H9 (cell line): ENCODE results near the gene MATN1. TPM values are rescaled to one million over a fixed set of nuclear protein-coding genes. Genes with fewer than 3 reads are reported as not detected.

Source experiments
- DNase-seq: peaks from one replicate; pipeline ENCODE4 v3.0.0-alpha.2; 2017
- H2AFZ ChIP-seq: one replicate; pipeline ENCODE4 v1.6.1; 2013; ENCODE audit warnings: mild to moderate bottlenecking, low read length, control low read depth, moderate library complexity
- H2AK5ac ChIP-seq: 2 replicates; pipeline ENCODE4 v1.6.1; 2013; ENCODE audit warnings: low read length, control low read depth, mixed read lengths; ENCODE audit not compliant: insufficient read length
- H2BK120ac ChIP-seq: one replicate; pipeline ENCODE4 v1.6.1; 2013; ENCODE audit warnings: low read depth, mild to moderate bottlenecking, low read length, control low read depth, inconsistent platforms; ENCODE audit not compliant: poor library complexity, severe bottlenecking
- H2BK12ac ChIP-seq: 2 replicates; pipeline ENCODE4 v1.6.1; 2013; ENCODE audit warnings: low read length, control low read depth, mixed read lengths, low read depth; ENCODE audit not compliant: insufficient read length
- H2BK15ac ChIP-seq: 2 replicates; pipeline ENCODE4 v1.6.1; 2013; ENCODE audit warnings: low read depth, low read length, control low read depth
- H2BK20ac ChIP-seq: one replicate; pipeline ENCODE4 v1.6.1; 2013; ENCODE audit warnings: low read depth, mild to moderate bottlenecking, low read length, control low read depth, inconsistent platforms; ENCODE audit not compliant: poor library complexity, severe bottlenecking
- H2BK5ac ChIP-seq: 2 replicates; pipeline ENCODE4 v1.6.1; 2013; ENCODE audit warnings: low read length, control low read depth, mixed read lengths; ENCODE audit not compliant: insufficient read length
- H3K14ac ChIP-seq: 2 replicates; pipeline ENCODE4 v1.6.1; 2013; ENCODE audit warnings: low read length, control low read depth; ENCODE audit not compliant: insufficient read depth
- H3K18ac ChIP-seq: 2 replicates; pipeline ENCODE4 v1.6.1; 2013; ENCODE audit warnings: low read depth, mild to moderate bottlenecking, mixed read lengths, low read length, control low read depth; ENCODE audit not compliant: insufficient read length
- H3K23ac ChIP-seq: 2 replicates; pipeline ENCODE4 v1.6.1; 2013; ENCODE audit warnings: low read length, control low read depth, mixed read lengths, low read depth; ENCODE audit not compliant: insufficient read length
- H3K23me2 ChIP-seq: 2 replicates; pipeline ENCODE4 v1.6.1; 2013; ENCODE audit warnings: low read depth, mild to moderate bottlenecking, mixed read lengths, low read length, control low read depth; ENCODE audit not compliant: insufficient read length, poor library complexity, severe bottlenecking
- H3K27ac ChIP-seq: 2 replicates; pipeline ENCODE4 v1.5.1; 2013; ENCODE audit warnings: low read length, control low read depth, mixed read lengths, low read depth; ENCODE audit not compliant: insufficient read length
- H3K27me3 ChIP-seq: 2 replicates; pipeline ENCODE4 v1.6.1; 2013; ENCODE audit warnings: low read length, control low read depth, inconsistent platforms; ENCODE audit not compliant: insufficient read depth
- H3K4ac ChIP-seq: 2 replicates; pipeline ENCODE4 v1.6.1; 2013; ENCODE audit warnings: low read depth, mild to moderate bottlenecking, control low read depth, inconsistent platforms, low read length, moderate library complexity
- H3K4me1 ChIP-seq: 2 replicates; pipeline ENCODE4 v1.6.1; 2013; ENCODE audit warnings: low read length, control low read depth, inconsistent platforms; ENCODE audit not compliant: insufficient read depth
- H3K4me2 ChIP-seq: 2 replicates; pipeline ENCODE4 v1.6.1; 2013; ENCODE audit warnings: low read length, control low read depth, mixed read lengths; ENCODE audit not compliant: insufficient read length, insufficient read depth
- H3K56ac ChIP-seq: 2 replicates; pipeline ENCODE4 v1.6.1; 2013; ENCODE audit warnings: low read depth, mild to moderate bottlenecking, mixed read lengths, low read length, control low read depth; ENCODE audit not compliant: insufficient read length
- H3K79me1 ChIP-seq: 2 replicates; pipeline ENCODE4 v1.6.1; 2013; ENCODE audit warnings: low read depth, mild to moderate bottlenecking, moderate library complexity, low read length, control low read depth, inconsistent platforms; ENCODE audit not compliant: insufficient read depth, poor library complexity, severe bottlenecking
- H3K79me2 ChIP-seq: 2 replicates; pipeline ENCODE4 v1.6.1; 2013; ENCODE audit warnings: low read length, control low read depth, inconsistent platforms; ENCODE audit not compliant: insufficient read depth
- H3K9ac ChIP-seq: 2 replicates; pipeline ENCODE4 v1.6.1; 2013; ENCODE audit warnings: low read length, control low read depth, mixed read lengths; ENCODE audit not compliant: insufficient read length; ENCODE audit errors: extremely low read depth
- H3K9me3 ChIP-seq: one replicate; pipeline ENCODE4 v1.6.1; 2013; ENCODE audit warnings: low read depth, low read length, inconsistent platforms; ENCODE audit not compliant: control insufficient read depth
- H3T11ph ChIP-seq: one replicate; pipeline ENCODE4 v1.6.1; 2013; ENCODE audit warnings: mild to moderate bottlenecking, low read length, control low read depth, inconsistent platforms
- H4K20me1 ChIP-seq: one replicate; pipeline ENCODE4 v1.6.1; 2013; ENCODE audit not compliant: control insufficient read depth, insufficient read length, insufficient read depth
- H4K5ac ChIP-seq: 2 replicates; pipeline ENCODE4 v1.6.1; 2013; ENCODE audit warnings: low read depth, mild to moderate bottlenecking, mixed read lengths, low read length, control low read depth; ENCODE audit not compliant: insufficient read length
- H4K8ac ChIP-seq: replicated peaks from 2 replicates; pipeline ENCODE4 v1.6.1; 2013; ENCODE audit warnings: low read length, control low read depth, mixed read lengths, low read depth; ENCODE audit not compliant: insufficient read length
- H4K91ac ChIP-seq: 2 replicates; pipeline ENCODE4 v1.6.1; 2013; ENCODE audit warnings: low read depth, mild to moderate bottlenecking, moderate library complexity, mixed read lengths, low read length, control low read depth; ENCODE audit not compliant: insufficient read length
- H3K27ac Mint-ChIP-seq, 3 experiments: 2 replicates in 2 of 3; 3 replicates in 1 of 3; pipeline ENCODE4 v1.8.0; 2020 to 2021; ENCODE audit warnings: mixed read lengths in 3 of 3, mild to moderate bottlenecking in 1 of 3, moderate library complexity in 1 of 3
- H3K27me3 Mint-ChIP-seq: 2 replicates; pipeline ENCODE4 v1.8.0; 2021; ENCODE audit warnings: low read depth, mild to moderate bottlenecking, moderate library complexity, mixed read lengths
- H3K36me3 Mint-ChIP-seq, 3 experiments: 2 replicates in 2 of 3; 3 replicates in 1 of 3; pipeline ENCODE4 v1.8.0; 2020 to 2021; ENCODE audit warnings: low read depth in 3 of 3, mixed read lengths in 3 of 3; ENCODE audit not compliant: insufficient read depth in 1 of 3
- H3K4me1 Mint-ChIP-seq, 2 experiments: 2 replicates each; pipeline ENCODE4 v1.8.0; 2020; ENCODE audit warnings: mixed read lengths in 2 of 2
- H3K4me3 Mint-ChIP-seq, 2 experiments: 2 replicates in 1 of 2; 3 replicates in 1 of 2; pipeline ENCODE4 v1.8.0; 2020 to 2021; ENCODE audit warnings: mild to moderate bottlenecking in 2 of 2, mixed read lengths in 2 of 2, moderate library complexity in 1 of 2
- H3K9me3 Mint-ChIP-seq, 2 experiments: 2 replicates in 1 of 2; 3 replicates in 1 of 2; pipeline ENCODE4 v1.8.0; 2020; ENCODE audit warnings: mild to moderate bottlenecking in 2 of 2, mixed read lengths in 2 of 2, moderate library complexity in 1 of 2
- CTCF ChIP-seq: fragments of 200-600 bp; sonication (generic); conservative IDR thresholded peaks from 3 replicates; pipeline ENCODE4 v1.8.0; 2021; ENCODE audit warnings: antibody characterized with exemption, mild to moderate bottlenecking
- WGBS: extraction: QIAGEN DNeasy Blood & Tissue Kit; methylation state at CpG from one replicate; pipeline ENCODE4 v1.1.7; 2013; ENCODE audit warnings: missing lambda C conversion rate, low lambda C conversion rate, mixed read lengths; ENCODE audit not compliant: insufficient read length; ENCODE audit errors: extremely low coverage; 5-methylcytosine and 5-hydroxymethylcytosine counted together
- total RNA-seq: library from RNA; stranded (reverse); gene quantifications from 2 replicates; pipeline ENCODE4 v1.2.1, GENCODE V29; 2021

MATN1 gene
- total RNA-seq, 1 experiment from 2014 or later: not detected

GRCh38 chr1:30672661-30673060 is 50.7 kb downstream of the MATN1 start:
- no peaks in the 10 kb centered on the region for H3K4me1 ChIP-seq
- no CpG with 5 or more reads among the region's 1 CpG for WGBS
- H3K36me3 Mint-ChIP-seq: peaks cover 0 to 5% (median 3%) of the 10 kb centered on the region in 3 experiments; a peak in 1 of 7 replicates
- H3K9ac ChIP-seq: no peak overlapping the region
- H3K4ac ChIP-seq: no peak overlapping the region
- H3K9me3 ChIP-seq: no peaks in the 10 kb centered on the region
- TF ChIP-seq CTCF: no peak
- H4K91ac ChIP-seq: no peak overlapping the region
- no peak overlapping the region for H3K14ac ChIP-seq
- H2BK20ac ChIP-seq: no peak overlapping the region
- no peak overlapping the region for H4K8ac ChIP-seq
- no peak overlapping the region for H2BK15ac ChIP-seq
- no peaks in the 10 kb centered on the region for H3K27me3 ChIP-seq
- no peak overlapping the region for H2AFZ ChIP-seq
- peaks cover 6 to 7% of the 10 kb centered on the region in 2 experiments for H3K9me3 Mint-ChIP-seq
- H3K4me2 ChIP-seq: no peak overlapping the region
- H2BK120ac ChIP-seq: no peak overlapping the region
- H3K4me3 Mint-ChIP-seq: no peak overlapping the region
- no peak overlapping the region for H2BK12ac ChIP-seq
- no peak overlapping the region for H3K56ac ChIP-seq
- H3K27me3 Mint-ChIP-seq: peaks cover 1% of the 10 kb centered on the region; the same call in 1 of the 2 replicates
- H3K18ac ChIP-seq: no peak overlapping the region
- H2BK5ac ChIP-seq: no peak overlapping the region
- peaks cover 4 to 9% of the 10 kb centered on the region in 2 experiments; a peak in 3 of 4 replicates for H3K4me1 Mint-ChIP-seq
- H2AK5ac ChIP-seq: no peak overlapping the region
- H3T11ph ChIP-seq: no peak overlapping the region
- H3K79me2 ChIP-seq: no peaks in the 10 kb centered on the region
- H3K23me2 ChIP-seq: no peaks in the 10 kb centered on the region
- no peaks in the 10 kb centered on the region for H3K79me1 ChIP-seq
- no peak overlapping the region for H3K27ac ChIP-seq
- H4K5ac ChIP-seq: no peak overlapping the region
- H4K20me1 ChIP-seq: no peaks in the 10 kb centered on the region
- H3K27ac Mint-ChIP-seq: no peak overlapping the region
- no peak for DNase-seq
- H3K23ac ChIP-seq: no peak overlapping the region
